ENCODE data around the gene SPATA13.

The SPATA13 gene

DNA sequence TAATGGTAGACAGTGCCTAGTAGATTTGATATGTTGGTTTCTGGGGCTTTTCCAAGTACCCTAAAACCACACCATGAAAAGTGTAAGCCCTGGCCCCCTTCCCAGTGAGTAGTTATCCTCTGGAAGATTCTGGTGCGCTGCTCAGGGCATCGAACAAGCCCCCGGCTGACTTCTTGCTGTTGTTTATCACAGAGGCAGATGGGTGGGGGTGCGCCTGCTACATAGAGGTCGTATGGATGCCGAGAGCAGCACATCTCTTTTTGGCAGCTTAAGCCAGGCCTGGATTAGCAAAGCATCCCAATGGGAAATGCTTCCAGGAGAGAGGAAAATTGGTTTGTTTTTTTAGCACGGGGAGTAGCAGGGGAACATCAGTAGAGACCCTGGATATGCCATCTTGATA lies 26.3 kb upstream of the SPATA13 start:
- H3K4me1 Mint-ChIP-seq = peaks cover 32% of the 10 kb centered on the region
- H3K27ac Mint-ChIP-seq = no peak overlapping the region
- peaks cover 26% of the 10 kb centered on the region for H3K9me3 Mint-ChIP-seq
- no peak for DNase-seq
- H3K4me3 Mint-ChIP-seq = no peak overlapping the region
- H3K27me3 Mint-ChIP-seq (ENCODE audit: low read depth, poor library complexity) = peaks cover 3% of the 10 kb centered on the region
- TF ChIP-seq, protein P1, sequence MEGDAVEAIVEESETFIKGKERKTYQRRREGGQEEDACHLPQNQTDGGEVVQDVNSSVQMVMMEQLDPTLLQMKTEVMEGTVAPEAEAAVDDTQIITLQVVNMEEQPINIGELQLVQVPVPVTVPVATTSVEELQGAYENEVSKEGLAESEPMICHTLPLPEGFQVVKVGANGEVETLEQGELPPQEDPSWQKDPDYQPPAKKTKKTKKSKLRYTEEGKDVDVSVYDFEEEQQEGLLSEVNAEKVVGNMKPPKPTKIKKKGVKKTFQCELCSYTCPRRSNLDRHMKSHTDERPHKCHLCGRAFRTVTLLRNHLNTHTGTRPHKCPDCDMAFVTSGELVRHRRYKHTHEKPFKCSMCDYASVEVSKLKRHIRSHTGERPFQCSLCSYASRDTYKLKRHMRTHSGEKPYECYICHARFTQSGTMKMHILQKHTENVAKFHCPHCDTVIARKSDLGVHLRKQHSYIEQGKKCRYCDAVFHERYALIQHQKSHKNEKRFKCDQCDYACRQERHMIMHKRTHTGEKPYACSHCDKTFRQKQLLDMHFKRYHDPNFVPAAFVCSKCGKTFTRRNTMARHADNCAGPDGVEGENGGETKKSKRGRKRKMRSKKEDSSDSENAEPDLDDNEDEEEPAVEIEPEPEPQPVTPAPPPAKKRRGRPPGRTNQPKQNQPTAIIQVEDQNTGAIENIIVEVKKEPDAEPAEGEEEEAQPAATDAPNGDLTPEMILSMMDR (IDR thresholded peaks at IDR 0.05) = no peak
- H3K36me3 Mint-ChIP-seq (ENCODE audit: low read depth) = peaks cover 11% of the 10 kb centered on the region

DNA sequence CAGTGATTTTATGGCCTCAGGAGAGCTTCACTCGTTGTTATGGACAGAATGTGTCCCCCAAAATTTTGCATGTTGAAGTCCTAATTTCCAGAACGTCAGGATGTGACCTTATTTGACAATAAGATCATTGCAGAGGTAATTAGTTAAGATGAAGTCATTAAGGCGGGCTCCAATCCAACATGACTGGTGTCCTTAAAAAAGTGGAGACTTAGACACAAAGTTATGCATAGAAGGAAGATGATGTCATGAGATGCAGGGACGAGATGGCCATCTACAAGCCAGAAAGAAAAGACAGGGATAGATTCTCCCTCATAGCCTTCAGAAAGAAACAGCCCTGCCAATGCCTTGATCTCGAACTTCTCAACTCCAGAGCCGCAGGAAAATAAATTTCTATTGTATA lies 25.8 kb upstream of the SPATA13 start:
- H3K9me3 Mint-ChIP-seq = peaks cover 26% of the 10 kb centered on the region
- H3K36me3 Mint-ChIP-seq (ENCODE audit: low read depth) = peaks cover 11% of the 10 kb centered on the region
- no peak overlapping the region for H3K27ac Mint-ChIP-seq
- no peak overlapping the region for H3K4me3 Mint-ChIP-seq
- TF ChIP-seq, protein P1 (IDR thresholded peaks at IDR 0.05) = no peak
- H3K27me3 Mint-ChIP-seq (ENCODE audit: low read depth, poor library complexity) = peaks cover 3% of the 10 kb centered on the region
- H3K4me1 Mint-ChIP-seq = peaks cover 27% of the 10 kb centered on the region
- DNase-seq = no peak

- no peak overlapping the region for H3K27ac Mint-ChIP-seq
- peaks cover 17% of the 10 kb centered on the region for H3K4me1 Mint-ChIP-seq
- H3K36me3 Mint-ChIP-seq (ENCODE audit: low read depth) = peaks cover 11% of the 10 kb centered on the region
- H3K9me3 Mint-ChIP-seq = peaks cover 19% of the 10 kb centered on the region
- TF ChIP-seq, protein P1 (IDR thresholded peaks at IDR 0.05) = no peak
- no peak for DNase-seq
- peaks cover 3% of the 10 kb centered on the region for H3K27me3 Mint-ChIP-seq (ENCODE audit: low read depth, poor library complexity)
- no peak overlapping the region for H3K4me3 Mint-ChIP-seq
Measured at GRCh38 chr13:24135674-24136300, 24.7 kb upstream of the SPATA13 start.

DNA sequence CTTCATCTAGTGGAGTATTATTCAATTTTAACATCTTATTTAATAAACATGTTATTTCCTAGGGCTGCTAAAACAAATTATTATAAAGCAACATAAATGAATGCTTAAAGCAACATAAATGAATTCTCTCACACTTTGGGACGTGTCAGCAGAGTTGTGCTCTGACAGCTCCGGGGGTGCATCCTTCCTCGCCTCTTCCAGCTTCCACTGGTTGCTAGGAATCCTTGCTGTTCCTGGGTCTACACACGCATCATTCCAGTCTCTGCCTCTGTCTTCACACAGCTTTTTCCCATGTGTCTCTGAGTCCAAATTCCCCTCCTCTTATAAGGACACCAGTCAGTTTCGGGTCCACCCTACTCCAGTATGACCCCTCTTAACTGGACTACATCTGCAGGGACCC lies 21.6 kb upstream of the SPATA13 start:
- TF ChIP-seq, protein P1 (IDR thresholded peaks at IDR 0.05) = no peak
- Mint-ChIP-seq H3K4me1 (peaks cover 28% of the 10 kb centered on the region), H3K27ac (no peak overlapping the region), H3K4me3 (no peak overlapping the region), H3K27me3 (ENCODE audit: low read depth, poor library complexity) (peaks cover 6% of the 10 kb centered on the region), H3K9me3 (no peaks in the 10 kb centered on the region), H3K36me3 (ENCODE audit: low read depth) (no peaks in the 10 kb centered on the region)
- DNase-seq = no peak

- Mint-ChIP-seq H3K27ac (peak overlapping the region; percentile 1), H3K4me1 (peaks cover 25% of the 10 kb centered on the region), H3K27me3 (ENCODE audit: low read depth, poor library complexity) (peaks cover 6% of the 10 kb centered on the region), H3K36me3 (ENCODE audit: low read depth) (no peaks in the 10 kb centered on the region), H3K9me3 (no peaks in the 10 kb centered on the region), H3K4me3 (no peak overlapping the region)
- TF ChIP-seq, protein P1 (IDR thresholded peaks at IDR 0.05) = no peak
- no peak for DNase-seq
Measured at GRCh38 chr13:24141333-24141910, 19.1 kb upstream of the SPATA13 start.

GRCh38 chr13:24142453-24142852 lies 18.1 kb upstream of the SPATA13 start:
- TF ChIP-seq, protein P1 (IDR thresholded peaks at IDR 0.05) = no peak
- Mint-ChIP-seq H3K27me3 (ENCODE audit: low read depth, poor library complexity) (peaks cover 7% of the 10 kb centered on the region), H3K27ac (peak overlapping the region; percentile 6), H3K9me3 (no peaks in the 10 kb centered on the region), H3K36me3 (ENCODE audit: low read depth) (no peaks in the 10 kb centered on the region), H3K4me3 (no peak overlapping the region), H3K4me1 (peaks cover 25% of the 10 kb centered on the region)
- no peak for DNase-seq

Measured in nephron progenitor cell (in vitro differentiated cells).